Left hindlimb (tissue), 1 donor: ENCODE measurements around the gene COX7A2.

Experiments used
- DNase-seq: peaks from one replicate; pipeline ENCODE4 v3.0.0-alpha.2; 2018

The COX7A2 gene

GRCh38 chr6:75219263-75219662 is 24.3 kb downstream of the COX7A2 start:
- DNase-seq: no peak

- no peak for DNase-seq
Observed at GRCh38 chr6:75217193-75217592, 26.4 kb downstream of the COX7A2 start.

GRCh38 chr6:75215291-75215690 is 28.3 kb downstream of the COX7A2 start:
- no peak for DNase-seq

- no peak for DNase-seq
Observed at GRCh38 chr6:75213732-75214131, 29.9 kb downstream of the COX7A2 start.

- DNase-seq: no peak
Observed at GRCh38 chr6:75213112-75213511, 30.5 kb downstream of the COX7A2 start.

- no peak for DNase-seq
Observed at GRCh38 chr6:75211920-75212590, 31.5 kb downstream of the COX7A2 start.

- DNase-seq: no peak
Observed at GRCh38 chr6:75210885-75211739, 32.5 kb downstream of the COX7A2 start.

- no peak for DNase-seq
Observed at GRCh38 chr6:75209184-75209723, 34.3 kb downstream of the COX7A2 start.

GRCh38 chr6:75208298-75209183 is 35.1 kb downstream of the COX7A2 start:
- DNase-seq: peak; percentile 90

- DNase-seq: no peak
Observed at GRCh38 chr6:75206576-75207342, 36.8 kb downstream of the COX7A2 start.

GRCh38 chr6:75205776-75206575 is 37.6 kb downstream of the COX7A2 start, which contains the start of gene COL12A1:
TSS of gene COL12A1 (minus strand) at chr6:75206053. CDS start at chr6:75202792, 3,261 bp downstream.
- peak; percentile 97 for DNase-seq

- DNase-seq: peak; percentile 75
Observed at GRCh38 chr6:75204959-75205775, 38.4 kb downstream of the COX7A2 start.

GRCh38 chr6:75204217-75204958 is 39.2 kb downstream of the COX7A2 start:
- DNase-seq: peak; percentile 92

- peak; percentile 46 for DNase-seq
Observed at GRCh38 chr6:75203721-75204120, 39.9 kb downstream of the COX7A2 start.

- DNase-seq: peak; percentile 50
Observed at GRCh38 chr6:75202676-75203131, 40.9 kb downstream of the COX7A2 start.

- DNase-seq: peak; percentile 60
Observed at GRCh38 chr6:75201901-75202672, 41.5 kb downstream of the COX7A2 start.

GRCh38 chr6:75201021-75201420 is 42.6 kb downstream of the COX7A2 start:
- no peak for DNase-seq

GRCh38 chr6:75199889-75200288 is 43.7 kb downstream of the COX7A2 start:
- DNase-seq: no peak
